ENCODE results near the gene ZCCHC14. TPM values are rescaled to one million over a fixed set of nuclear protein-coding genes. Genes with fewer than 3 reads are reported as not detected.

ZCCHC14 gene
- total and polyA plus RNA-seq, 2 of the 13 experiments (the other 11 are each of a cell fraction or from before 2014, with no cell fraction given), result 12.4 to 12.5 TPM

GRCh38 chr16:87506423-87507350 lies 13.9 kb upstream of the ZCCHC14 start (continued):
- no peak for TF ChIP-seq RERE (CRISPR knock-in tag; IDR thresholded peaks at IDR 0.05; ENCODE audit: low read depth)
- 0 out of 2 replicates have a peak, but pooled peaks have one; percentile 31 for TF ChIP-seq ZBTB39 (CRISPR knock-in tag; IDR thresholded peaks at IDR 0.05)
- 0 out of 2 replicates have a peak, but pooled peaks have one; percentile 13 for TF ChIP-seq HMG20A (CRISPR knock-in tag; IDR thresholded peaks at IDR 0.05; ENCODE audit: borderline replicate concordance)
- TF ChIP-seq, protein P1, sequence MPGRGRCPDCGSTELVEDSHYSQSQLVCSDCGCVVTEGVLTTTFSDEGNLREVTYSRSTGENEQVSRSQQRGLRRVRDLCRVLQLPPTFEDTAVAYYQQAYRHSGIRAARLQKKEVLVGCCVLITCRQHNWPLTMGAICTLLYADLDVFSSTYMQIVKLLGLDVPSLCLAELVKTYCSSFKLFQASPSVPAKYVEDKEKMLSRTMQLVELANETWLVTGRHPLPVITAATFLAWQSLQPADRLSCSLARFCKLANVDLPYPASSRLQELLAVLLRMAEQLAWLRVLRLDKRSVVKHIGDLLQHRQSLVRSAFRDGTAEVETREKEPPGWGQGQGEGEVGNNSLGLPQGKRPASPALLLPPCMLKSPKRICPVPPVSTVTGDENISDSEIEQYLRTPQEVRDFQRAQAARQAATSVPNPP (CRISPR knock-in tag; IDR thresholded peaks at IDR 0.05), result no peak
- no peak for TF ChIP-seq ZNF143 (CRISPR knock-in tag; IDR thresholded peaks at IDR 0.05)
- TF ChIP-seq, protein P2, sequence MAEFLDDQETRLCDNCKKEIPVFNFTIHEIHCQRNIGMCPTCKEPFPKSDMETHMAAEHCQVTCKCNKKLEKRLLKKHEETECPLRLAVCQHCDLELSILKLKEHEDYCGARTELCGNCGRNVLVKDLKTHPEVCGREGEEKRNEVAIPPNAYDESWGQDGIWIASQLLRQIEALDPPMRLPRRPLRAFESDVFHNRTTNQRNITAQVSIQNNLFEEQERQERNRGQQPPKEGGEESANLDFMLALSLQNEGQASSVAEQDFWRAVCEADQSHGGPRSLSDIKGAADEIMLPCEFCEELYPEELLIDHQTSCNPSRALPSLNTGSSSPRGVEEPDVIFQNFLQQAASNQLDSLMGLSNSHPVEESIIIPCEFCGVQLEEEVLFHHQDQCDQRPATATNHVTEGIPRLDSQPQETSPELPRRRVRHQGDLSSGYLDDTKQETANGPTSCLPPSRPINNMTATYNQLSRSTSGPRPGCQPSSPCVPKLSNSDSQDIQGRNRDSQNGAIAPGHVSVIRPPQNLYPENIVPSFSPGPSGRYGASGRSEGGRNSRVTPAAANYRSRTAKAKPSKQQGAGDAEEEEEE (CRISPR knock-in tag; IDR thresholded peaks at IDR 0.05; ENCODE audit: borderline replicate concordance), result 0 out of 2 replicates have a peak, but pooled peaks have one; percentile 37
- TF ChIP-seq KLF12 (CRISPR knock-in tag; IDR thresholded peaks at IDR 0.05; ENCODE audit: borderline replicate concordance), result no peak
- TF ChIP-seq GLMP (CRISPR knock-in tag; IDR thresholded peaks at IDR 0.05; ENCODE audit: borderline replicate concordance), result no peak
- no peak for TF ChIP-seq ZNF264 (CRISPR knock-in tag; IDR thresholded peaks at IDR 0.05)
- no peak for TF ChIP-seq ZNF101 (CRISPR knock-in tag; IDR thresholded peaks at IDR 0.05; ENCODE audit: borderline replicate concordance, low read depth)
- TF ChIP-seq MTERF4 (CRISPR knock-in tag; IDR thresholded peaks at IDR 0.05), result no peak
- TF ChIP-seq SMAD1 (CRISPR knock-in tag; IDR thresholded peaks at IDR 0.05; ENCODE audit: borderline replicate concordance, low read depth), result no peak
- 0 out of 2 replicates have a peak, but pooled peaks have one; percentile 51 for TF ChIP-seq NFE2L1 (CRISPR knock-in tag; IDR thresholded peaks at IDR 0.05; ENCODE audit: borderline replicate concordance)
- TF ChIP-seq CC2D1A (CRISPR knock-in tag; IDR thresholded peaks at IDR 0.05), result no peak

Data from HepG2 (cell line).